Panc1 (cell line): ENCODE measurements around the gene RIN1.

Experiments
- CTCF ChIP-seq: fragments of 450-650 bp; IDR thresholded peaks from 2 replicates; pipeline ENCODE4 v1.5.1; 2017; ENCODE audit warnings: mild to moderate bottlenecking
- POLR2AphosphoS5 ChIP-seq: IDR thresholded peaks from 2 replicates; pipeline ENCODE4 v1.6.1; 2012; ENCODE audit warnings: mild to moderate bottlenecking, low read depth, low read length, moderate library complexity
- SIN3A ChIP-seq: IDR thresholded peaks from 2 replicates; pipeline ENCODE4 v1.6.1; 2012; ENCODE audit warnings: low read depth, mild to moderate bottlenecking, low read length, moderate library complexity, borderline replicate concordance; ENCODE audit not compliant: insufficient read depth
- TCF7L2 ChIP-seq: IDR thresholded peaks from 2 replicates; pipeline ENCODE4 v1.6.1; 2011; ENCODE audit warnings: mild to moderate bottlenecking, low read depth, low read length, inconsistent platforms

- TF ChIP-seq CTCF (no peak), POLR2AphosphoS5 (no peak), SIN3A (no peak), TCF7L2 (no peak)
Observed at GRCh38 chr11:66287211-66287888, 48.9 kb downstream of the RIN1 start.
